GM23338 (cell line): Measurements from ENCODE around the gene MTNR1B. TPM values are rescaled to one million over a fixed set of nuclear protein-coding genes. Genes with fewer than 3 reads are reported as not detected.

Source experiments
- ATAC-seq: fragments of 200-7000 bp; cut with Tn5 transposase; 3 replicates; pipeline ENCODE4 v1.9.1; 2020
- DNase-seq: peaks from one replicate; pipeline ENCODE4 v3.0.0-alpha.2; 2015; ENCODE audit warnings: low spot score
- H2AFZ ChIP-seq: fragments of 200-600 bp; sonication (generic); 2 replicates; pipeline ENCODE4 v1.8.0; 2016; ENCODE audit warnings: antibody characterized with exemption, mild to moderate bottlenecking, moderate library complexity
- H3F3A ChIP-seq: fragments of 200-600 bp; sonication (generic); replicated peaks from 2 replicates; pipeline ENCODE4 v1.8.0; 2017; ENCODE audit warnings: antibody characterized with exemption, mixed run types, low read depth
- H3K27ac ChIP-seq: fragments of 200-600 bp; sonication (generic); 2 replicates; pipeline ENCODE4 v1.6.1; 2016; ENCODE audit warnings: low read depth
- H3K27me3 ChIP-seq: fragments of 200-600 bp; sonication (generic); 2 replicates; pipeline ENCODE4 v1.8.0; 2016; ENCODE audit warnings: mild to moderate bottlenecking, mixed run types, moderate library complexity; ENCODE audit not compliant: insufficient read depth
- H3K36me3 ChIP-seq: fragments of 200-600 bp; sonication (generic); 2 replicates; pipeline ENCODE4 v1.8.0; 2016; ENCODE audit warnings: mild to moderate bottlenecking; ENCODE audit not compliant: insufficient read depth
- H3K4me1 ChIP-seq: fragments of 200-600 bp; sonication (generic); 2 replicates; pipeline ENCODE4 v1.8.0; 2016; ENCODE audit warnings: mild to moderate bottlenecking, moderate library complexity; ENCODE audit not compliant: insufficient read depth
- H3K4me2 ChIP-seq: fragments of 200-600 bp; sonication (generic); 2 replicates; pipeline ENCODE4 v1.7.1; 2017; ENCODE audit warnings: mixed run types
- H3K4me3 ChIP-seq: fragments of 200-600 bp; sonication (generic); 2 replicates; pipeline ENCODE4 v1.6.1; 2016; ENCODE audit warnings: mixed run types
- H3K79me2 ChIP-seq: fragments of 200-600 bp; sonication (generic); replicated peaks from 2 replicates; pipeline ENCODE4 v1.8.0; 2017; ENCODE audit warnings: mild to moderate bottlenecking; ENCODE audit not compliant: insufficient read depth
- H3K9me2 ChIP-seq: fragments of 200-600 bp; sonication (generic); 2 replicates; pipeline ENCODE4 v1.8.0; 2017; ENCODE audit not compliant: insufficient read depth
- H4K20me1 ChIP-seq: fragments of 200-600 bp; sonication (generic); replicated peaks from 2 replicates; pipeline ENCODE4 v1.8.0; 2017; ENCODE audit warnings: mild to moderate bottlenecking; ENCODE audit not compliant: insufficient read depth
- H3K27ac Mint-ChIP-seq: 2 replicates; pipeline ENCODE4 v1.8.0; 2020; ENCODE audit warnings: inconsistent platforms, mild to moderate bottlenecking, moderate library complexity, mixed read lengths
- H3K27me3 Mint-ChIP-seq: 3 replicates; pipeline ENCODE4 v1.8.0; 2022; ENCODE audit warnings: low read depth, mild to moderate bottlenecking, moderate library complexity, mixed read lengths, inconsistent platforms; ENCODE audit not compliant: insufficient read depth, poor library complexity
- H3K36me3 Mint-ChIP-seq: 3 replicates; pipeline ENCODE4 v1.8.0; 2021; ENCODE audit warnings: low read depth, mild to moderate bottlenecking, inconsistent platforms, moderate library complexity, mixed read lengths
- H3K4me1 Mint-ChIP-seq: 3 replicates; pipeline ENCODE4 v1.8.0; 2020; ENCODE audit warnings: mild to moderate bottlenecking, inconsistent platforms, mixed read lengths
- H3K4me3 Mint-ChIP-seq: 3 replicates; pipeline ENCODE4 v1.8.0; 2021; ENCODE audit warnings: moderate library complexity, mild to moderate bottlenecking, inconsistent platforms, mixed read lengths
- H3K9me3 Mint-ChIP-seq: 3 replicates; pipeline ENCODE4 v1.8.0; 2020; ENCODE audit warnings: moderate library complexity, mild to moderate bottlenecking, inconsistent platforms, mixed read lengths
- CREB1 ChIP-seq: fragments of 250-450 bp; sonication (Bioruptor Pico); IDR thresholded peaks from 2 replicates; pipeline ENCODE4 v1.5.0; 2020; ENCODE audit warnings: low read depth, mild to moderate bottlenecking, moderate library complexity
- ETS1 ChIP-seq: IDR thresholded peaks from 2 replicates; pipeline ENCODE4 v1.6.1; 2016; ENCODE audit warnings: antibody characterized with exemption
- EZH2phosphoT487 ChIP-seq: fragments of 200-600 bp; sonication (generic); IDR thresholded peaks from one replicate; pipeline ENCODE4 v1.8.1; 2018; ENCODE audit warnings: antibody characterized with exemption; ENCODE audit not compliant: unreplicated experiment
- POLR2AphosphoS5 ChIP-seq: IDR thresholded peaks from 2 replicates; pipeline ENCODE4 v1.6.1; 2016; ENCODE audit warnings: antibody characterized with exemption, low read depth
- REST ChIP-seq: IDR thresholded peaks from one replicate; pipeline ENCODE4 v1.6.1; 2018; ENCODE audit warnings: antibody characterized with exemption; ENCODE audit not compliant: unreplicated experiment
- ZNF331 ChIP-seq: fragments of 250-450 bp; sonication (Bioruptor Pico); IDR thresholded peaks from 2 replicates; pipeline ENCODE4 v1.5.0; 2020; ENCODE audit warnings: low read depth, mild to moderate bottlenecking, moderate library complexity
- ZNF462 ChIP-seq: fragments of 250-450 bp; sonication (Bioruptor Pico); IDR thresholded peaks from 2 replicates; pipeline ENCODE4 v1.5.0; 2020; ENCODE audit warnings: mild to moderate bottlenecking, moderate library complexity
- polyA plus RNA-seq: library from polyadenylated mRNA; unstranded; fragments of >200 nt; fragmentation: Nextera tagmentation; extraction: Ambion mirVana; gene quantifications from 2 replicates; pipeline ENCODE4 v1.2.1, GENCODE V29; 2016
- total RNA-seq: library from RNA; depleted of rRNA; stranded (reverse); fragments of >200 nt; shearing (Covaris generic); gene quantifications from 2 replicates; pipeline ENCODE4 v1.2.3, GENCODE V29; 2014

The MTNR1B gene
- total and polyA plus RNA-seq, 2 experiments from 2014 or later = not detected

GRCh38 chr11:92965196-92965595, 4.3 kb upstream of the MTNR1B start (continued):
- TF ChIP-seq ZNF462 (CRISPR knock-in tag) (no peak), ETS1 (no peak), POLR2AphosphoS5 (no peak)

GRCh38 chr11:92967178-92967577, 2.3 kb upstream of the MTNR1B start:
- Mint-ChIP-seq H3K27me3 (peaks cover 30% of the 10 kb centered on the region), H3K4me3 (no peak overlapping the region), H3K27ac (no peak overlapping the region), H3K4me1 (peaks cover 8% of the 10 kb centered on the region; the same call in 2 of the 3 replicates), H3K36me3 (no peaks in the 10 kb centered on the region), H3K9me3 (no peaks in the 10 kb centered on the region; the same call in 2 of the 3 replicates)
- H3K27me3 ChIP-seq = peaks cover 45% of the 10 kb centered on the region
- no peaks in the 10 kb centered on the region for H4K20me1 ChIP-seq
- ATAC-seq (no peak), DNase-seq (no peak)
- H3K9me2 ChIP-seq = no peaks in the 10 kb centered on the region
- no peak for TF ChIP-seq CREB1 (CRISPR knock-in tag)
- no peak for TF ChIP-seq REST
- no peak for TF ChIP-seq ZNF331
- no peak for TF ChIP-seq EZH2phosphoT487
- no peaks in the 10 kb centered on the region for H3K79me2 ChIP-seq
- H2AFZ ChIP-seq = no peak overlapping the region
- no peaks in the 10 kb centered on the region for H3F3A ChIP-seq
- H3K27ac ChIP-seq = no peak overlapping the region
- no peaks in the 10 kb centered on the region for H3K36me3 ChIP-seq
- no peak overlapping the region for H3K4me3 ChIP-seq
- H3K4me1 ChIP-seq = peaks cover 8% of the 10 kb centered on the region
- no peak overlapping the region for H3K4me2 ChIP-seq
